Stimulated activated CD4-positive, alpha-beta T cell treated with anti-CD3 and anti-CD28 coated beads, Interleukin-4, amount 100 ng/mL, for 4 hours (primary cell): Measurements from ENCODE around the gene USHBP1.
A peak's percentile ranks its signal among the peaks of the same experiment; 100 is the strongest.

Experiments used
- DNase-seq, 2 experiments: peaks; one replicate each; pipeline ENCODE4 v3.0.0-alpha.2; 2020

Gene USHBP1

DNA sequence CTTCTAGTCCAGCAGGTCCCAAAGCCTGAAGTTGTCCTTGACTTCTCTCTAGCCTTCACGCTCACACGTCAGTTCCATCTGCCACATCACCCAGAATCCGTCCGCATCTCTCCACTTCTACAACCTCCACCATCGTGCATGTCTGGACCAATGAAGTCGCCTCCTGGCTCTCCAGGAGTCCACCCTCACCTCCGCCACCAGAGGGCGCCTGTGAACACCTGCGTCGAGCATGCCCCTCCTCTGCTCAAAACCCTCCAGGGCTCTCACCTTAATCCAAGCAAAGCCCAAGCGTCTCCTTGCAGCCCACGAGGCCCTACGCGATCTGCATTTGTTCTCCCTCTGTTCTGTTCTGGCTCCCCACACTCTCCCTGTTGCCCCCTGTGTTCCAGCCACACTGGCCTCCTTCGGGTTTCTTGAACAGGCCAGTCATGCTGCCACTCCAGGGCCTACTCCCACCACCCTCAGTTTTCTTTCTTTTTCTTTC lies 3.7 kb downstream of the USHBP1 start:
- DNase-seq: peak; percentile 81 to 89

- no peak for DNase-seq
These were observed 4.6 kb downstream of the USHBP1 start for GRCh38 chr19:17259934-17260333.

GRCh38 chr19:17259118-17259780 lies 5.3 kb downstream of the USHBP1 start:
- DNase-seq: no peak

GRCh38 chr19:17256130-17256529 lies 8.4 kb downstream of the USHBP1 start:
- no peak for DNase-seq

GRCh38 chr19:17255150-17255621 lies 9.4 kb downstream of the USHBP1 start:
- no peak for DNase-seq

GRCh38 chr19:17254636-17255035 lies 9.9 kb downstream of the USHBP1 start:
- no peak for DNase-seq

- DNase-seq: no peak
These were observed 14.5 kb downstream of the USHBP1 start for GRCh38 chr19:17249887-17250548.

- no peak for DNase-seq
These were observed 16.4 kb downstream of the USHBP1 start for GRCh38 chr19:17248011-17248776.

DNA sequence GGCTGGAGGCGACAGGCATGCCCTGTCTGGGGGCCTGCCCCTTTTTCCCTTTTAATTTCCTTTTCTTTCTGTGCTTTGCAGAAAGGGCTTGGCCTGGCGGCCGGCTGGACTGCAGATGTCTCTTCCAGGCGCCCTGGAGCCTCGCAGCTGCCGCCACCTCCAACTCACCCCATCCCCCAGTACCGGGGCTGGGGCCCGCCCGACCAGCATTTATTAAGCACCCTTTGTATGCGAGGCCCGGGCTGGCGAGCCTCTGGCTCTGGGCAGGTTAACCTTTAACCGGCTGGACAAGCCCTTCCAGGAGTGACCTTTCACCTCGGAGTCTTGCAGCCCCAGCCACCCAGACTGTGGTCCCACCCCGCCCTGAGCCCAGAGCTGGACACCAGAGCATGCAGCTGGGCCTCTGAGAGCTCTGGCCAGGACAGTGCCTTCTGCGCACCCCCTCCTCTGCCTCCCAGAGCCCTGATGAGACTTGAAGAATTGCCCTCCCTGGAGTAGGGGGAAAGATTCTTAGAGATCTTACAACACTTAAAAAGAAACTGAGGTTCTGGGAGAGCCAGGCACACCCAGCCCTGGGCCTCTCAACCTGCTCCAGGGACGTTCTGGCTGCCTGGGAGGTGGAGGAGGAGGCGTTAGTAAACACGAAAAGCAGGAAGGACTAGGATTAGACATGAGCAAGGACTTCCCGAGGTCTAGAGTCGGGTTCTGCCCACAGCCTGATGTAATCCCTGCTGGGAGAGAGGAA lies 17.7 kb downstream of the USHBP1 start:
- no peak for DNase-seq

- DNase-seq: no peak
These were observed 19.0 kb downstream of the USHBP1 start, which contains the start of gene NR2F6 for GRCh38 chr19:17245535-17245984. Gene NR2F6 (minus strand): TSS chr19:17245919. CDS start chr19:17245220, 699 bp downstream.

- no peak for DNase-seq
These were observed 19.7 kb downstream of the USHBP1 start for GRCh38 chr19:17244618-17245534.

GRCh38 chr19:17243830-17244617 lies 20.5 kb downstream of the USHBP1 start:
- DNase-seq: no peak

DNA sequence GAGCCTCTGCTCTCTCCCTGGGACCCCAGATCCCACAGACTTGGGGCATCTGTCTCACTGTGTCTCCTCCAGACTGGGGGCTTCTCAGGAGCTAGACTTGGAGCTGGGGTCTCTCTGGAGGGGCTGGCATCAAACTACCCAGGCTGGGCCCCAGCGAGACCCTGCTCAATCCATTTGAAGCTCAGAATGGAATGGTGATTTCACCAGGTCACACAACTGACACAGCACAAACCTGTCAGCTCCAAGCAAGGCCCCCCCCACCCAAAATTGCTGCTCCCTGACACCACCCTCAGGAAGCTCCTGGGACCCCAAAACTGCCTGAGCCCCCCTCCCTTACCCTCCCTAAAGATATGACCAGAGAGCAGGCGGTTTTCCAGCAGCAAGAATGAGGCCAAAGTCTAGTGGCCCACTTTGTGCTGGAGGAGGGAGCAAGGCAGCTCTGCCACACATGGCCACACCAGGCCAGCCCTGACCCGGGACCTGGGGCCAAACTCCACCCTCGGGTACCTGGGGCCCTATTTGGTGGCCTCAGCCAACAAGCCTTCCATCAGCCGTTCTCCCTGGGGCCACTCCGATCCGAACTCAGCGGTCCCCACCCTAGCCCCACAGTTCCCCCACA lies 21.2 kb downstream of the USHBP1 start:
- no peak for DNase-seq

DNA sequence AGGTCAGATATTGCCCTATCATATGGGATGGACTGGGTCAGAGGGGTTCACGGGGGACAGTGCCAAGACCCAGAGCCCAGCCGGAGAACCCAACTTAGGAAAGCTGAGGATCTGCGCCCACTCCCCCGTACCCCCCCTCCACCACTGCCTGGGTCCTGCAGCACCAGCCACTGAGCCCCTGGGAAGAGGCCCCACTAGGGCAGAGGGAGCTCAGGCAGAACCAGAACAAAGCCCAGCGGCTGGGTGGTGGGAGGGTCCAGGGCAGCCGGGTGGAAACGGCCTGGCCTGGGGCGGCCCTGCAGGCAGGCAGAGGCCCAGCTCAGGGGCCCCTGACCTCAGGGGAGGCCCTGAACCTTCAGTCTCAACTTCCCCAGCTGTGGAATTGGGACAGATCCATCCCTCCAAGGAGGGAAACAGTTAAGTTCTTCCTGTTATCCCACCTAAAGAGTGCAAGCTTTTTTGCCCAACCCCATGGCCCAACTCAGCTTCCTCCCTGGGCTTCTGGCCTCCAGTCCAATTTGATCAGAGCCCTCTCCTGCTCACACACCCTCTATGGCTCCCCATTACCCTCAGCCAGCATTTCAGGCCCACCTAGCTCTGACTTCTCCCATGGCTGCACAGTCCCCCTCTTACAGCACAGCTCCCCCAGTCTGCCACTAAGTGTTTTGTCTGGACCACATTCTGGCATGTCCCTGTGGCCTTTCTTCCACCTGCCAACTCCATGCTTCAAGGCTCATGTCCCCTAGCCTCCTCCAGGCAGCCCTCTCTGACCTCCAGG lies 21.9 kb downstream of the USHBP1 start:
- DNase-seq: no peak

DNA sequence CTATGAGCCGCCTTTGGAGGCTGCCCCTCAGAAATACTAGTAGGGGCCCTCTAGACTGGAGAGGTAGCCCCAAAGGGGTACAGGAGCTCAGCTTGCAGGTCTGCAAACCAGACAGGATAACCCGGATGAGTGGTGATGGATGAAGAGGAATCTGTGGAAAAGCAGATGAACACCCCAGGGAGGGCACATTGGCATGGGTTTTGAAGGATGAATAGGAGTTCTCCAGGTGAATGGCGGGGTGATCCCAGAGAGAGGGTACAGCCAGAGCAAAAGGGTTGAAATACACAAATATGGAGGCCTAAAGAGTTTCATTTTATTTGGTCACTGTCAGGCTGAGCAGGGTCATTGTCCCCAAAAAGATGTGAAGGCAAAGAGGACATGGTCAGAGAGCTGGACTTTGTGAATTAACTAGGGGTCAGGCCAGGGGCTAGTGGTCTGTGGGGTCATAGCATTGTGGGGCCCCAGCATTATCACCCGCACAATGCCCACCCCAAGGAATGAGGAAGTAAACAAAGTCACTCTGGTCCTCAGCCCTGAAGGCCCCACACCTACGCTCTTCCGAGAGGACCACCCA lies 23.6 kb downstream of the USHBP1 start:
- DNase-seq: no peak

DNA sequence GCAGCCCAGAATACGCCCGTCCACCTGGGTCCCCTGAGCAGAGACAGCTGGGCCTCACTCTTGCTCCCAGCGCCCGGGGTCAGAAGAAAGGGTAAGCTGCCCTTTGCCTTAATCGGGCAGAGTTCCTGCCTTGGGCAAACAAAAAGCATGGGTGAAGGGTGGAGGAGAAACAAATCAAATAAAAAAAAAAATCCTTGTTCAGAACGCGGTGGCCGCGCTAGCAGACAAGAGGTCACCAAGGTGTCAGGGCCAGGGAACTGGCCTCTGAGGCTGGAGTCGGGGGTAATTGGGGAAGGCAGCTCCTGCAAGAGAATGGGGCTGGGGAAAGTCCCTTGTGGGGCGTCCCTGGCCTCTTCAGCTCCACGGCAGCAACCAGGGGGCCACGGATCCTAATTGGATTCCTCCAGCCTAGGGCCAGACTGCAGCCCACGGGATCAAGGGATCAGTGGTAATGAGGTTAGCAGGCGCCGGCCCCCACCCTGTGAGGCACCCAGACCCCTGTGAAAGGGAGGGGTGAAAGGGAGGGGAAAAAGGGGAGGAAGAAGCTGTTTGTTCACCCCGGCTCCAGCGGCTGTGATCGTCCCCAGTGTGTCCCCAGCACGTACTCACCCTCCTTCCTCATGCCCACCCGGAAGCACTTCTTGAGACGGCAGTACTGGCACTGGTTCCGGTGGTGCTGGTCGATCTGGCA lies 24.3 kb downstream of the USHBP1 start:
- DNase-seq: no peak

- no peak for DNase-seq
These were observed 26.5 kb downstream of the USHBP1 start for GRCh38 chr19:17237747-17238706.
